ENCODE results near the gene DOLK.

- TF ChIP-seq POLR2A (IDR thresholded peaks at IDR 0.05; ENCODE audit: low read depth, low read length) (no peak), POLR2AphosphoS5 (IDR thresholded peaks at IDR 0.05; ENCODE audit: low read depth, low read length) (no peak)
Measured at GRCh38 chr9:128927731-128928411, 19.5 kb downstream of the DOLK start.
